ENCODE data around the gene ENDOV. TPM values are rescaled to one million over a fixed set of nuclear protein-coding genes. Genes with fewer than 3 reads are reported as not detected.

ENDOV gene
- total RNA-seq, 1 experiment from 2014 or later: 60.1 TPM

DNA sequence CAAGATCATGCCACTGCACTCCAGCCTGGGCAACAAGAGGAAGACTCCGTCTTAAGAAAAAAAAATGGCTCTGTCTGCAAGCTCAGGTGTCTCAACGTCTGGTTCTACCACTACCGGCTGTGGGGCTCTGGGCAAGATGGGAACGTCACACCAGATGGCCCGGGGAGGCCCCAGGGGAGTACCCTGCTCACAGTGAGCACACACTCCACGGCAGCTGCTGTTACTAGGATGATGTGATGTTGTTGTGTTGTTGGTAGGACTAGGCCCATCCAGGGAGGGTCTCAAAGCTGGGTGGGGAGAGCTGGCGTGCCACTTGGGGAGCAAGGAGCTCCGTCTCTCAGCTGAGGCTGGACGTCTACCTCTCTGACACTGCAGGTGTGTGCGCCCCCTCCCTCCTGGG is 70.9 kb downstream of the ENDOV start:
- DNase-seq (ENCODE audit: low spot score): no peak

DNA sequence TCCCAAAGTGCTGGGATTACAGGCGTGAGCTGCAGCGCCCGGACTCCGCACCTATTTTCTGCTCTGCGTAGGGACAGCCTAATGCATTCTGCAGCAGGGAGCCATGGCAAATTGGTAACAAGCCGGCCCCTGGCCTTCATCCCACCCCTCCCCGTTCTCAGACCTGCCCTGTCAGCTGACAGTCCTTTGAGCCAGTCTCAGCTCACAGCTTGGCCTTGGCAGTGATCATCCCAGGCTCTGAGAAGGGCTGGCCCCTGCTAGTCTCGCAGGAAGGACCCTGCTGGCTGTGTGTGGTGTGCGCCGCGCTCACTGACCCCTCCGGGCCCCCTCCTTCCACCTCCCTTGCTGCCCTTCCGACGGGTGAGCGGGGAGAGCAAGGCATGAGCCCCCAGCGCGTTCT is 71.7 kb downstream of the ENDOV start:
- no peak for DNase-seq (ENCODE audit: low spot score)

GRCh38 chr17:80487511-80487910 is 72.5 kb downstream of the ENDOV start:
- no peak for DNase-seq (ENCODE audit: low spot score)

Other genes with a start within 250 kb of the ENDOV start
- gene CARD14, start 245.1 kb upstream of the ENDOV start, total RNA-seq (2014; rRNA removed; shearing (Covaris generic)): 0.52 and 6.4 TPM in 2 replicates
- gene SGSH, start 194.8 kb upstream of the ENDOV start, total RNA-seq (2014; rRNA removed; shearing (Covaris generic)): 13.9 and 16.5 TPM in 2 replicates
- 6.4 and 6.9 TPM in 2 replicates for gene SLC26A11, start 194.7 kb upstream of the ENDOV start, total RNA-seq (2014; rRNA removed; shearing (Covaris generic))
- gene RNF213, start 154.3 kb upstream of the ENDOV start, total RNA-seq (2014; rRNA removed; shearing (Covaris generic)): 63.3 and 66.2 TPM in 2 replicates
- 0.46 and 0.53 TPM in 2 replicates for gene NPTX1, start 61.4 kb downstream of the ENDOV start, total RNA-seq (2014; rRNA removed; shearing (Covaris generic))
- gene RPTOR, start 129.7 kb downstream of the ENDOV start, total RNA-seq (2014; rRNA removed; shearing (Covaris generic)): 17.4 and 20.7 TPM in 2 replicates